GM18507 (cell line): Measurements from ENCODE around the gene CNPY1.

Source experiments
- DNase-seq: peaks from one replicate; pipeline ENCODE4 v3.0.0; 2011; ENCODE audit warnings: low read depth; ENCODE audit not compliant: insufficient read length; ENCODE audit errors: extremely low spot score
- FAIRE-seq: peaks from 2 replicates; lab custom pipeline; 2011; peaks lifted over from hg19 to GRCh38; lab: Jason Lieb, UNC

CNPY1 gene

DNA sequence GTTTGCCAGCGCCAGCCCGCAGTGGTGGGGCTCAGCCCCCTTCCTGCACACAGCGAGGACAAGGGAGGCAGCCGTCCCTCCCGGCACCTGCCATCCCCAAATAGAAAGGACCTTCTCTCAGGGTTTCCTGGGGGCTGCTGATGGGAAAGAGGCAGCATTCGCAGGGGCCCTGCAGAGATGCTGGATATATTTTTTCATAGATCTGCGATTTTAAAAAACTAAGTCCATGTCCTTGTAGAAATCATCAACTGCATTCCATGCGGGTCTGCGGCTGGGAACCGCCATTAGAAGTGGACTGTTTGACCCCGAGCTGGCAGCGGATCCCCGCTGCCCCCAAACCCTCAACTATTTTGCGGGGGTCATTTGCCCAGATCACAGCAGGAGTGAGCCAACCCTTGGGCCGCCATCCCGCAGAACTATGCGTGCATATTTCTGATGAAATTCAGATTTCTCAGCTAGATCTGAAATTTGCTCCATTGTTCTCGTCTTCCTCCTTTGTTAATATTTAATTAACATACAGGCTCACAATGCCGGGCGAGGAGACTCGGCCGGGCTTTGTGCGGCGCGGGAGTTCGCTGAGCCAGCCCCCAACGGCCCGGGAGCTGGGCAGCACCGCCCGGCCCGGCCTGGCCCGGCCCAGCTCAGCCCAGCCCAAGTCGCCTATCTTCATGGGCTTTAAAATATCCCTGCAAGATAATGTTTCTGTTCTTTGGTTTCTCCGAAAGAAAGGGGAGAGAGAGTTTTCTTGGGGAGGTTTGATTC lies 86.5 kb downstream of the CNPY1 start:
- DNase-seq (no peak), FAIRE-seq (no peak)

DNA sequence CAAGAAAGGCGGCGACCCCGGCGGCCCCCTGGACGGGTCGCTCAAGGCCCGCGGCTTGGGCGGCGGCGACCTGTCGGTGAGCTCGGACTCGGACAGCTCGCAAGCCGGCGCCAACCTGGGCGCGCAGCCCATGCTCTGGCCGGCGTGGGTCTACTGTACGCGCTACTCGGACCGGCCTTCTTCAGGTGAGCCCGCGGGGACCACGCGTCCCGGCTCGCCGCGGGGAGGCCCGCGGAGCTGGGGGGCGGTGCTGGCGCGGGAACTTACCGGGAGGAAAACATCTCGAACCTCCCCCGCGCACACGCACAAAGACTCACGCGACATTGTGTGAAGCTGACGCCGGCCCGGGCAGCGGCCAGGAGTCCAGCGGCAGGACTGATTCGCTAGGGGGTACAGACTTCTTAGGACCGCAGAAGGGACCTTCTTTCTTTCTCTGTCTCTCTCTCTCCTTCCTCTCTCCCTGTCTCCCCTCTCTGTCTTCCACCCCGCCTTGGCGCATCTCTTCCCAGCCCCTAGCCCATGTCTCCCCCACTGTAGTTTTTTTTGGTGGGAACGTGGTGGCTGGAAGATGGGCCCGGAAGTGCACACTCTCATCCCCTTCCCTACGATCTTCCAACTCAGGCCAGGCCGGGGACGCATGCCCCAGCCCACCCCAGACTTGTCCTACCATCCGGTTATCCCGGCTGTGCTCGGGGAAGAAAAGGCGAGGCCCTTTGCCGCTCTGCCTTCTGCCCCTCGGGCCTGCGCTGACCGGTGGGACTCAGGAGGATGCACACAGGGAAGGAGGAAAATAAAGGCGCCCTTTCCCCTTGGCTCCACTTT lies 87.3 kb downstream of the CNPY1 start:
- FAIRE-seq = no peak

DNA sequence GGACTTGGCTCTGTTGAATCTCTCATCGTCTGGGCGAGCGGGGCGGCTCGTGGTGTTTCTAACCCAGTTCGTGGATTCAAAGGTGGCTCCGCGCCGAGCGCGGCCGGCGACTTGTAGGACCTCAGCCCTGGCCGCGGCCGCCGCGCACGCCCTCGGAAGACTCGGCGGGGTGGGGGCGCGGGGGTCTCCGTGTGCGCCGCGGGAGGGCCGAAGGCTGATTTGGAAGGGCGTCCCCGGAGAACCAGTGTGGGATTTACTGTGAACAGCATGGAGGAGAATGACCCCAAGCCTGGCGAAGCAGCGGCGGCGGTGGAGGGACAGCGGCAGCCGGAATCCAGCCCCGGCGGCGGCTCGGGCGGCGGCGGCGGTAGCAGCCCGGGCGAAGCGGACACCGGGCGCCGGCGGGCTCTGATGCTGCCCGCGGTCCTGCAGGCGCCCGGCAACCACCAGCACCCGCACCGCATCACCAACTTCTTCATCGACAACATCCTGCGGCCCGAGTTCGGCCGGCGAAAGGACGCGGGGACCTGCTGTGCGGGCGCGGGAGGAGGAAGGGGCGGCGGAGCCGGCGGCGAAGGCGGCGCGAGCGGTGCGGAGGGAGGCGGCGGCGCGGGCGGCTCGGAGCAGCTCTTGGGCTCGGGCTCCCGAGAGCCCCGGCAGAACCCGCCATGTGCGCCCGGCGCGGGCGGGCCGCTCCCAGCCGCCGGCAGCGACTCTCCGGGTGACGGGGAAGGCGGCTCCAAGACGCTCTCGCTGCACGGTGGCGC lies 88.1 kb downstream of the CNPY1 start, which contains the start of gene EN2:
Gene EN2, plus strand, starts transcription at position 19 of the 767 bp plus-strand sequence. Its CDS starts 249 bp downstream, at position 268.
- DNase-seq (no peak), FAIRE-seq (no peak)

More for the DNA sequence above, 87.3 kb downstream of the CNPY1 start:
- no peak for DNase-seq

DNA sequence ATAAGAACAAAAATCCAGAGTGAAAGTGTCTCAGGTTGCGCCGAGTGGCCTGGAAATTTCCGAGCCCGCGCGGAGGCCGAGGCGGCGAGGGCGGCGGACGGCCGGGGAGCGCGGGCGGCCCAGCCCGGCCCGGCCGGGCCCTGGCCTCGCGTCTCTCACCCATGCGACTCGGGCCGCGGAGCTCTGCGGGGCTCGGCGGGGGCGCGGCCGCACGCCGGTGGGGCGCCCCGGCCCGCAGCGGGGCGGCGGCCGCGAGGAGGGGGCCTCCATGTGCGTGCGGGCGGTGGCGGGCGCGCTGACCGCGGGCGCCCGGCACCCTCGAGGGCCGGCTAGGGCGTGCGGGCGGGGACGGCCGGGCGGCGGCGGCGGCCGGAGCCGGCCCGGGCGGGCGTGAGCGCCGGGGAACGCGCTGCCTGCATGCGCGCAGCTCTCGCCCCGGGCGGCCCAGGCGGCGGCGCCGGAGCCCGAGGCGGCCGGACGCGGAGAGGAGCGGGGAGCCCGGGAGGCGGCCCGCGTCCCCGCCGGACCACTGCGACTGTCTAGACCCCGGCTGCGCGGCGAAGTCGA lies 88.7 kb downstream of the CNPY1 start:
- FAIRE-seq = no peak
- no peak for DNase-seq

DNA sequence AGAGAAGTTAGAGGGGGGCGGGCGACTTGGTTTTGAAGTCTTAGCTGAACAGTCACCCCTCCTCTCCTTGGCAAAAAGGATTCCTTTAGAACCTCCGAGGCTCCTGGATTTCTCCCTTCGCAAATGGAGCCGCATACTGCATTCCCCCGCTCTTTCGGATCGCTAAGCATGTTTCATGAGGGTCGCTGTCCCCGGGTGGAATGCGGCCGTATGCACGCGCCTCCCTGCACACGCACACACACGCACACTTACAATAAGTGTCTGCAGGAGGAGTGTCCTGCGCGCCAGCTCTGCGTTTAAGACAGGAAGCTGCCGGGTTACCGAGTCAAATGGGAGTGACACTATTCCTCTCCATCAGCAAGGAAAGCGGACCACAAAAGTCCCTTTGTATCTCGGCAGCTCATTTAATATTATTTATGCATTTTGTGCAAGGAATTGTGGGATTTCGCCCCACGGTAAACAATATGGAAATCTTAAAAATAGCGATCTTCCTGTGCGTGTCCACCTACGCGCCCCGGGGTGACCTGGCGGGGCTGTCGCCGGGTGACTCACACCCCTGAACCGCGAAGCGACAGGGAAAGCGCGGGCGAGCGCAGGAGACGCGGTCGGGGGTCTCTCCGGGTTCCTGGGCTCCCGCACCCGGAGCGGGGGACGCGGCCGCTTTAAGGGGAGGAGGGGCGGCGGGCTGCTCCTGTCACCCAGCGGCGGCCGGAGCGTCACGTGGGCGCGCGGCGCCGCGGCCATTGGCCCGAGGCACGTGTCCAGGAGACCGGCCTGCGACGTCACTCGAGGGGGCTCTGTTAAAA lies 89.4 kb downstream of the CNPY1 start:
- FAIRE-seq (no peak), DNase-seq (no peak)

DNA sequence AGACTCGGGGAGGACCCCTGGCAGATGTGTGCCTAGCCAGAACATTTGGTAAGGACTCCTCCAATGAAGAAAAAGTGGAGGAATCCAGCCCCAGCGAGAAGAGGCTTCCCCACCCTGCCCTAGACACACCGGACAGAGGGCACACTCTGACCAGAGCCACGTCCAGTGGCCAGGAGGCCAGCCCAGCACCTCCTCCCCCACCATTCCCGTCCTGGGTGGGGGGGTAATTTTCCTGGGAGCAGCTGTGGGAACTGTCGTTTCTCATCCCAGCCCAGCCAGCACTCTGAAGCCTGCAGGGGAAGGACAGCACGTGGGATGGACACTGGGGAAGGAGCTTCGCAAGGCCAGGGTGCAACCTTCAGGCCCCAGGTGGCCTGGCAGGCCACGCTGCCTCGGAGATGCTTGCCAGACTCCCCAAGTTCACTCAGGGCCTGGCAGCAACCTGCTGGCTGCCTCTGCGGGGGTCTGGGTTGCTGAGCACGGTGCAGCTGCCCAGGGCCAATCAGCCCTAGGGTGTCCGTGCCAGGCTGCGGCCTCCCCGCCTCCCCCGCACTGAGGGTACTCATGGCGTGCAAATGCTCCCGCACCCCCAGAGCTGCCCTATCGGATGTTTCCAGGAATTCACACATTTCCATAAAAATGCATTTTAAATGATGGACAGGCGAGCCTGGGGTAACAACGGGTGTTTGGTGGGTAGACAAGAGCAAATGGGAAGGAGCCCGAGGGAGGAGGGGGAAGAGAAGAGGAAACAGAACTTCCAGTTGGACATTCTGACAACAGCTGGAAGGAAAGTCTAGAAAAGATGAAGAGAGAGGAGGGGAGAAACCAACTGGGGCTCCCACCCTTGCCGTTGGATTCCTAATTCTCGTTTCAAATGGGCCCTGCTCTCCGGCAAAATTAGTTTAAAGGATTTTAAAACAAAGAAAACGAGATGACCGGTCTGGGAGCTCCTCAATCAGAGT lies 90.3 kb downstream of the CNPY1 start:
- DNase-seq = no peak
- no peak for FAIRE-seq

DNA sequence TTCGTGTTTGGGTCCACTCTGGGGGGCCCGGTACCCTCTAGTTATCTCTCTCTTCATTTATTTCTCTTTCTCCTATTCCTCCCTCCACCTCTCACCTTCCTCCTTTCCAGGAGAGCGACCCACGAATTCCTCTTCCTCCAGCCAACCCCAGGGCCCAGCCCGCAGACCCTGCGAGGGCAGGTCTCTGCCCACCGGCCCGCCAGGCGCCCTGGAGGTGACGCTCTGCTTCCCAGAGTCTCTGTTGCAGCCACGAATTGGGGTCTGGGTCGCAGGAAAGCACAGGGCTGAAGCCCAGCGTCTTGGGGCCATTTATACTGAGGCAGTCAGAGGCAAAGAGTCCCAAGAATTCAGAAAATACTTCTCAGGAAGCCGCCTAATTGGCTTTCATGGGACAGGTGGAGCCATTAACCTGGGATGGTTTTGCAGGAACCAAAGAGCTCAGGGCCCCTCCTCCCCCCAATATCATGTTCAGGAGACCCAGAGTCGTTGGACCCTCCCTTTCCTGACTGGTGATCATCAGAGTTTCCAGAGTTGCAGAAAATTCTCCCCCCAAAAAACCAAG lies 91.1 kb downstream of the CNPY1 start:
- no peak for FAIRE-seq
- no peak for DNase-seq

DNA sequence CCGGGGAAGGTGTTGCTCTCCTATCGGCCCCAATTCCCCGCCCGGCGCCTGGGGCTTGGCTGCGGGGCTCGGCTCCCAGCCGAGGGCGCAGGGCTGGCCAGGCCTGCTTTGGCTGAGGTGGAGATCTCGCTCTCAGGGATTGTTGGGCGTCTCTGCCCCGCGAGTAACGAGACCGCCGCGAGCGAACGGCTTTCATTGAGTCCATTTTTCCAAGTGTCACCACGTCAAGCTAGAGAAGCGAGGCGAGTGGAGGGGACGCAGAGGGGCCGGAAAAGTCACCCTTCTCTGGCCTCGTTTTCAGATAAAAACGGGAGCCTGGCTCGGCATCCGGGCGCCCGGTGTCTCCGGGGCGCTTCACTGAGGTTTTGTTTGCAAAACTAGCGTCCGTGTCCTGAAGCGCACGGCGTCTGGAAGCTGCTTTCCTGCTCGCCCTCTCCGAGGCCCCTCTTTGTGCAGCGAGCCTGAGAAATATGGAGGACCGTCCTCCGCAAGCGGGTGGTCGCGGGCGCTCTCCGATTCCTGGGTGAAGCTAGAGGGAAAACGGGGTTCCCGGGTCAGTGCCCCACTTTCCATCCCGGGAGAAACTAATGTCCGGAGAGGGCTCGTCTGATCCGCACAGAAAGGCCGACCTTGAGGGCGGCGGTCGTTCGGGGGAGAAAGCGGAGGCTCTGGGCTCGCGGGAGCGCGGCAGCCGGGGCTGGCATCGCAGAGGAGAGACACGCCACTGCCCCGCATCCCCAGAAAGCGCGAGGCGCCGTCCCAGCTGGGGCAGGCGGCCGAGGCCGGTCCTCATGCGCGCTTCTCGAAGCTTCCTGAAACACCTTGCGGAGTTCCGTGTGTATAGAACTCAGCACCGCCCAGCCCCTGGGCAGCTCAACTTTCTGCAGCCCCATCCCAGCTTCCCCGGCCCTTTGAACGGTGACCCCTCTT lies 91.9 kb downstream of the CNPY1 start:
- DNase-seq (no peak), FAIRE-seq (no peak)

DNA sequence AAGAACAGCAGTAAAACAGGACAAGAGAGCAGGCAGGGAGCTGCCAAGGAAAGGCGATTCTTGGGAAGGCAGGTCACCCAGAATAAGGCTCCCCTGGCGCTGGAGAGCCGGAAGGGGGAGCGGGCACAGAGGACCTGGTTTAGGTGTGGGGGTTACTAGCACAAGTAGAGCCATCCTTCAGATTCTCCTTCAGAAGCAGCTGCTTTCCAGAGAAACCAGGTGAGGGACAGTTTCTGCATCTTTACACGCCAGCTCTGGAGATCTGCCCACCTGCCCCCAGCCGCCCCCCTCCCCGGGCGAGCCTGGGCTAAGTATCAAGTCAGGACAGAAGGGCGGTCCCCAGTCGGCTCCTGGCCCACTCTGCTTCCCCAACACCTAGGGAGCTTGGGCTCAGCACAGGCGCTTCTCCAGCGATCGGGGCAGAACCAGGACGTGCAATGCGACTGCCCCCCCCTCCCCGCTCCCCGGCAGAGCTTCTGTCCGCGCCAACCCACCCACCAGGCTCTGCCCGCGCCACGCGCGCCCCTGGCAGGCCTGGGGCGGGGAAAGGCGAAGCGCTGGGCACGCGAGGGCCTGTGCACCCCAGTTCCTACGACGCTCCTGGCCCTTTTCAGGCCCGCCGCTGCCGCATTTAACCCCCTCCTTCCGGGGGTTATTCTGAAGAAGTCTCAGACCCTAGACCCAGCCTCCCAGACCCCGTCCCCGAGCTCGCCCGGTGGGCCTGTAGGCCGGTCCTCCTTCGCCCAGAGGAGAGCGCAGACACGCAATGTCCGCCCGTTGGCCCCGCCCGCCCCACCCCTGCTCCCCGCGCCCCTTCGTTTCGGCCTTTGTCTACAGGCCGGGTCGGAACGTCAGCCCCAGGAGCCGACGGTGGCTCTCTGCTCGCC lies 92.8 kb downstream of the CNPY1 start:
- DNase-seq (no peak), FAIRE-seq (no peak)

DNA sequence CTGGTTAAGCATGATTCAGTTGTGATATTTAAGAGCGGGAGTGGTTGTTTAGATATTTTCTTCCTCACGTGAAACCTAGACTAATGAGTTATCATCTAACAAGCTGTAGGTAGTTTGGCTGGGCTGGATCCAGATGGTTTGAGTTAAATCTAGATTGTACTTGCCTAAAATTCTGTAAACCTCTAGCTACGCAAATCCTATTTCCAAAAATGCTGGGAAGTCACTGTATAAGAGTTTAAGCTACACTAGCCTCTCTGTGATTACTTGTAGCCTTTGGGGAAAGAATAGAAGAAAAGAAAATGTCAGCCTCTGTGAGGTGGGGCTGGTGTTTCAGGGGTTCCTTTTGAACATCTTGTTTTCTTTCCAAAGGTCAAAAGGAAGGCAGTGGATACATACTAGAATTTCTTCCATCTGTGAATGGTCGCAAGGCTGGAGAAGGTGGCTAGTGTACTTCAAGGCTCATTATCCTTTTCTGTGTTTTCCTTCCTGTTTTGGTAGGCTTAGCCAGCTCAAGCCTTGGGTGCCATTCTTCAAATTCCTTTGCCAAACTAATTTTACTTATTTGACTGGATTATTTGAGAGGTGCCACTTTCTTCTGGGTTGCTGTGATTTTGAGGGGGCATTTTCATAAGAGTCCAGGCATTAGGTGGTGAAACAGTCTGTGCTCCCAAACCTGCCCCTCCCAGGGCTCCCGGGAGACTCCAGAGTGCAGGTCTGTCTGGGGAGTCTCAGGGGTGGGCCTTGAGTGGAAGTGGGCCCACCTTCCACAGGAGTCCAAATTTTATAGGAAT lies 93.7 kb downstream of the CNPY1 start:
- FAIRE-seq (no peak), DNase-seq (no peak)

DNA sequence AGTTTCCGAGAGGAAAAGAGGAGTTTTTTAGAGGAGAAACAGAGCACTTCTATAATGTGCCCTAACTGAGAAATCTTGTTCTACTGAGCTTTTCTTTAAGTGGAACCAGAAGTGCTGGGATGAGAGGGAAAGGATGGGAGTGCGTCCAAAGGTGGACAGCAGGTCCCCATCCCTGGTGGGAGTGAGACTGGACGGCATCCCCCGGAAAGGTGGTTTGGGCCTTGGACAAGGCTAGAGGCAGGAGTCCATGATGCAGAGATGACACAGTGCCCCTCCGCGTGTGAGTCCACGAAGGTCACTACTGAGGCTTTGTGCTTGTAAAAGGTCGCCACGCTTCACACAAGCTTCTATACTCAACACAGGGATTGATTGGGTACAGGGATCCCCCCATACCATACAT lies 94.5 kb downstream of the CNPY1 start:
- DNase-seq (no peak), FAIRE-seq (no peak)
